GM13977 (cell line): ENCODE measurements around the gene SLC6A6.

Experiments
- DNase-seq: peaks from one replicate; pipeline ENCODE4 v3.0.0; 2012; ENCODE audit warnings: low spot score
- CTCF ChIP-seq: IDR thresholded peaks from 2 replicates; pipeline ENCODE4 v1.5.1; 2012; ENCODE audit warnings: mild to moderate bottlenecking, control low read depth; ENCODE audit not compliant: insufficient read depth; ENCODE audit errors: extremely low read depth, missing control alignments
- in situ Hi-C: fragments of 300-500 bp; cut with MboI; formaldehyde crosslinking; loops from one replicate; pipeline ENCODE4 v1.12.0; 2022; ENCODE audit warnings: low sequenced_read_pairs, low pct_unique_long_range_greater_than_20kb, mixed read lengths, inconsistent platforms; ENCODE audit not compliant: unreplicated experiment

The SLC6A6 gene

GRCh38 chr3:14396031-14396692 lies 6.2 kb upstream of the SLC6A6 start:
- in situ Hi-C loops = no loop called here
- TF ChIP-seq CTCF = no peak
- no peak for DNase-seq

GRCh38 chr3:14397046-14397445 lies 5.4 kb upstream of the SLC6A6 start:
- TF ChIP-seq CTCF = no peak
- no peak for DNase-seq
- in situ Hi-C loops = no loop called here

- DNase-seq = no peak
- TF ChIP-seq CTCF = no peak
- in situ Hi-C loops = no loop called here
Measured at GRCh38 chr3:14397531-14397930, 4.9 kb upstream of the SLC6A6 start.

GRCh38 chr3:14397940-14398796 lies 4.2 kb upstream of the SLC6A6 start:
- no peak for DNase-seq
- in situ Hi-C loops = no loop called here
- TF ChIP-seq CTCF = no peak

GRCh38 chr3:14398797-14399106 lies 3.7 kb upstream of the SLC6A6 start:
- in situ Hi-C loops = no loop called here
- no peak for DNase-seq
- peak; percentile 18 for TF ChIP-seq CTCF

- in situ Hi-C loops = no loop called here
- DNase-seq = no peak
- TF ChIP-seq CTCF = no peak
Measured at GRCh38 chr3:14401692-14402303, 608 bp upstream of the SLC6A6 start.
